Liver (tissue), 9 donors: ENCODE results near the gene RPL7A. TPM values are rescaled to one million over a fixed set of nuclear protein-coding genes. Genes with fewer than 3 reads are reported as not detected.
A peak's percentile ranks its signal among the peaks of the same experiment; 100 is the strongest.

Source experiments
- DNase-seq: peaks from one replicate; pipeline ENCODE4 v3.0.0-alpha.2; 2017; ENCODE audit warnings: low spot score
- H3K27ac ChIP-seq, 2 donors: one replicate each; pipeline ENCODE4 v1.7.0; 2013; ENCODE audit warnings: inconsistent platforms in 2 of 2, low read length in 2 of 2, control low read depth in 1 of 2, low read depth in 1 of 2, mild to moderate bottlenecking in 1 of 2
- H3K27me3 ChIP-seq, 4 donors: one replicate each; pipeline versions ENCODE4 v1.6.1 to v1.7.0; 2013; ENCODE audit warnings: low read length in 3 of 4, inconsistent platforms in 1 of 4, mild to moderate bottlenecking in 1 of 4, moderate library complexity in 1 of 4; ENCODE audit not compliant: control insufficient read depth in 4 of 4, insufficient read depth in 4 of 4
- H3K36me3 ChIP-seq, 4 donors: one replicate each; pipeline versions ENCODE4 v1.6.1 to v1.7.0; 2013; ENCODE audit warnings: low read length in 3 of 4, mild to moderate bottlenecking in 3 of 4, low read depth in 1 of 4, moderate library complexity in 1 of 4; ENCODE audit not compliant: control insufficient read depth in 4 of 4, insufficient read depth in 3 of 4
- H3K4me1 ChIP-seq, 4 donors: one replicate each; pipeline versions ENCODE4 v1.6.1 to v1.7.0; 2013; ENCODE audit warnings: low read length in 3 of 4, mild to moderate bottlenecking in 3 of 4, moderate library complexity in 1 of 4; ENCODE audit not compliant: control insufficient read depth in 4 of 4, insufficient read depth in 4 of 4
- H3K4me3 ChIP-seq, 3 donors: one replicate each; pipeline versions ENCODE4 v1.6.1 to v1.7.0; 2013; ENCODE audit warnings: low read length in 3 of 3, control low read depth in 1 of 3, low read depth in 1 of 3, mild to moderate bottlenecking in 1 of 3
- H3K9ac ChIP-seq, 2 donors: one replicate each; pipeline ENCODE4 v1.7.0; 2013; ENCODE audit warnings: low read length in 2 of 2, mild to moderate bottlenecking in 2 of 2, moderate library complexity in 2 of 2, control low read depth in 1 of 2, low read depth in 1 of 2
- H3K9me3 ChIP-seq, 4 donors: one replicate each; pipeline versions ENCODE4 v1.6.1 to v1.7.0; 2013; ENCODE audit warnings: low read length in 3 of 4; ENCODE audit not compliant: control insufficient read depth in 4 of 4
- EGR1 ChIP-seq, 2 donors: IDR thresholded peaks; 2 replicates each; pipeline ENCODE4 v1.6.1; 2016 to 2018; ENCODE audit warnings: antibody characterized with exemption in 2 of 2, low read depth in 2 of 2
- FOXA1 ChIP-seq: IDR thresholded peaks from 2 replicates; pipeline ENCODE4 v1.6.1; 2016; ENCODE audit warnings: antibody characterized with exemption
- FOXA2 ChIP-seq: IDR thresholded peaks from 2 replicates; pipeline ENCODE4 v1.6.1; 2016; ENCODE audit warnings: antibody characterized with exemption
- GABPA ChIP-seq, 2 donors: IDR thresholded peaks in 1 of 2; conservative IDR thresholded peaks in 1 of 2; 2 replicates each; pipeline ENCODE4 v1.6.1; 2016; ENCODE audit warnings: antibody characterized with exemption in 2 of 2, mild to moderate bottlenecking in 1 of 2, moderate library complexity in 1 of 2
- HNF4A ChIP-seq, 2 donors: conservative IDR thresholded peaks; 2 replicates each; pipeline ENCODE4 v1.6.1; 2016; ENCODE audit warnings: antibody characterized with exemption in 2 of 2, mild to moderate bottlenecking in 2 of 2
- HNF4G ChIP-seq: IDR thresholded peaks from 2 replicates; pipeline ENCODE4 v1.6.1; 2016; ENCODE audit warnings: antibody characterized with exemption
- JUND ChIP-seq, 2 donors: IDR thresholded peaks; 2 replicates each; pipeline ENCODE4 v1.6.1; 2016; ENCODE audit warnings: antibody characterized with exemption in 2 of 2
- MAX ChIP-seq: IDR thresholded peaks from 2 replicates; pipeline ENCODE4 v1.6.1; 2016; ENCODE audit warnings: antibody characterized with exemption
- NR2F2 ChIP-seq: IDR thresholded peaks from 2 replicates; pipeline ENCODE4 v1.6.1; 2016; ENCODE audit warnings: antibody characterized with exemption
- RAD21 ChIP-seq, 2 donors: IDR thresholded peaks; 2 replicates each; pipeline ENCODE4 v1.6.1; 2016; ENCODE audit warnings: antibody characterized with exemption in 2 of 2, mild to moderate bottlenecking in 2 of 2
- REST ChIP-seq: IDR thresholded peaks from 2 replicates; pipeline ENCODE4 v1.6.1; 2016; ENCODE audit warnings: antibody characterized with exemption, mild to moderate bottlenecking
- RXRA ChIP-seq, 2 donors: IDR thresholded peaks; 2 replicates each; pipeline ENCODE4 v1.6.1; 2017 to 2018; ENCODE audit warnings: antibody characterized with exemption in 2 of 2, mild to moderate bottlenecking in 1 of 2
- SP1 ChIP-seq: IDR thresholded peaks from 2 replicates; pipeline ENCODE4 v1.6.1; 2018; ENCODE audit warnings: antibody characterized with exemption, mild to moderate bottlenecking
- TAF1 ChIP-seq: conservative IDR thresholded peaks from 2 replicates; pipeline ENCODE4 v1.6.1; 2016; ENCODE audit warnings: antibody characterized with exemption, mild to moderate bottlenecking
- YY1 ChIP-seq: IDR thresholded peaks from 2 replicates; pipeline ENCODE4 v1.6.1; 2016; ENCODE audit warnings: antibody characterized with exemption, mild to moderate bottlenecking
- ZBTB33 ChIP-seq: IDR thresholded peaks from 2 replicates; pipeline ENCODE4 v1.6.1; 2016; ENCODE audit warnings: antibody characterized with exemption
- WGBS: extraction: QIAGEN DNeasy Blood & Tissue Kit; methylation state at CpG from one replicate; pipeline ENCODE4 v1.1.7; 2013; 5-methylcytosine and 5-hydroxymethylcytosine counted together
- polyA plus RNA-seq, 2 donors: library from polyadenylated mRNA; stranded (reverse) in 1 of 2; unstranded in 1 of 2; fragments of 200-250 nt in 1 of 2; fragments of >200 nt in 1 of 2; fragmentation: Nextera tagmentation in 1 of 2; extraction: Ambion mirVana in 1 of 2; gene quantifications; one replicate each; pipeline versions ENCODE4 v1.2.1 to v1.2.3, GENCODE V29; 2013 to 2015
- total RNA-seq, 2 donors: library from RNA; depleted of rRNA; stranded (reverse); fragments of >200 nt; gene quantifications; one replicate each; pipeline ENCODE4 v1.2.3, GENCODE V29; 2014
- TF ChIP-seq, protein P1 (sequence below): fragments of 150-350 bp; IDR thresholded peaks from 2 replicates; pipeline ENCODE4 v1.5.1; 2017; ENCODE audit warnings: improper control_type of control experiment, low read depth, low read length; ENCODE audit not compliant: missing input control
- TF ChIP-seq, protein P2 (sequence below): IDR thresholded peaks from 2 replicates; pipeline ENCODE4 v1.6.1; 2016; ENCODE audit warnings: antibody characterized with exemption
- donor health status: healthy.
- donor health status: healthy.
- donor health status: healthy.
- donor health status: healthy.
- donor health status: healthy.

Gene RPL7A
- total and polyA plus RNA-seq, 4 donors, result 215 to 930 (median 704) TPM

GRCh38 chr9:133351526-133351907 lies 3.5 kb downstream of the RPL7A start:
- WGBS, result 98% methylated on average over 3 of the region's 3 CpGs
- peaks cover 10 to 38% (median 26%) of the 10 kb centered on the region in 4 donors for H3K4me1 ChIP-seq
- TF ChIP-seq FOXA1 (no peak), MAX (no peak), RAD21 (IDR thresholded peaks at IDR 0.05) (no peak), GABPA (IDR thresholded peaks at IDR 0.05 in 1 of 2, conservative IDR thresholded peaks at IDR 0.05 in 1 of 2) (no peak), NR2F2 (no peak), YY1 (no peak), FOXA2 (no peak), REST (no peak), HNF4A (conservative IDR thresholded peaks at IDR 0.05) (no peak), SP1 (no peak), HNF4G (no peak), RXRA (IDR thresholded peaks at IDR 0.05) (no peak), ZBTB33 (no peak), EGR1 (IDR thresholded peaks at IDR 0.05; ENCODE audit: low read depth in 2 of 2) (no peak), TAF1 (no peak), JUND (IDR thresholded peaks at IDR 0.05) (no peak)
- no peaks in the 10 kb centered on the region for H3K27me3 ChIP-seq
- H3K36me3 ChIP-seq, result peaks cover 6 to 41% (median 24%) of the 10 kb centered on the region in 4 donors
- no peak overlapping the region for H3K9ac ChIP-seq
- H3K27ac ChIP-seq, result no peak overlapping the region
- DNase-seq, result no peak
- H3K4me3 ChIP-seq, result no peak overlapping the region
- H3K9me3 ChIP-seq, result no peaks in the 10 kb centered on the region

DNA sequence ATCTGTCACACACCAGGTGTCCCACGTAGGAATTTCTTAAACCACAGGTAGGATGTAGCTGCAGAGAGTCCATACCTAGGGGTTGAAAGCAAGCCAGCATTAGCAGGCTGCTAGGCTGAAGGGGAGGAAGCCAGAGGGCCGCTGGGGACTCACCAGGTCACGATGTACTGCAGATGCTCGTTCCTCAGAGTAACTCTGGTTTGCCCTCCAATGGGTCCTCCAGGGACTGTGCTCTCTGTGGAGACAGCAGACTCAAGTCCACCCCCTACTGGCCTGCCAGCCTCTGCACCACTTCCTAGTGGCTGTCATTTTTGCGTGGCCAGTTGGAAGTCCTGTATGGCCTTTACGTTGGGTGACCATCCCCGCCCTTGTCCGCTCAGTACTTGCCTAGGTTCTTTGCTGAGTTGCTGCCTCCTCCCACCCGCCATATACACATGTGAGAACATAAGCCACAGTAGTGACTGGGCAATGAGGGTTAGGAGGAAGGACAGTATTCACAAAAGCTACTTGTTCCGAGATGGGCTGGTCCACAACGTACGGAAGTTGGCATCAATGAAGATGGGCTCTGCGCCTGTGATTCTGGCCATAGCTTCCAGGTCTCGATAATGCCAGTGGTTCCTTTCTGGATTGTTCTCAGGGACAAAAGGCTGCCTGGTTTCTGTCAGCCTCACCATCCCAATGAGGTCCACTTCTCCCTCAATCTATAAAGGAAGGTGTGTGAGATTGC lies 4.1 kb downstream of the RPL7A start:
- no peak for DNase-seq
- 84% methylated on average over 14 of the region's 14 CpGs for WGBS
- peaks cover 6 to 41% (median 24%) of the 10 kb centered on the region in 4 donors for H3K36me3 ChIP-seq
- no peak overlapping the region for H3K27ac ChIP-seq
- TF ChIP-seq GABPA (IDR thresholded peaks at IDR 0.05 in 1 of 2, conservative IDR thresholded peaks at IDR 0.05 in 1 of 2), result no peak
- TF ChIP-seq RAD21 (IDR thresholded peaks at IDR 0.05), result peak in 1 of 2 donors; percentile 37
- TF ChIP-seq ZBTB33, result no peak
- no peak for TF ChIP-seq FOXA2
- no peak for TF ChIP-seq HNF4A (conservative IDR thresholded peaks at IDR 0.05)
- no peak for TF ChIP-seq FOXA1
- TF ChIP-seq, protein P1, sequence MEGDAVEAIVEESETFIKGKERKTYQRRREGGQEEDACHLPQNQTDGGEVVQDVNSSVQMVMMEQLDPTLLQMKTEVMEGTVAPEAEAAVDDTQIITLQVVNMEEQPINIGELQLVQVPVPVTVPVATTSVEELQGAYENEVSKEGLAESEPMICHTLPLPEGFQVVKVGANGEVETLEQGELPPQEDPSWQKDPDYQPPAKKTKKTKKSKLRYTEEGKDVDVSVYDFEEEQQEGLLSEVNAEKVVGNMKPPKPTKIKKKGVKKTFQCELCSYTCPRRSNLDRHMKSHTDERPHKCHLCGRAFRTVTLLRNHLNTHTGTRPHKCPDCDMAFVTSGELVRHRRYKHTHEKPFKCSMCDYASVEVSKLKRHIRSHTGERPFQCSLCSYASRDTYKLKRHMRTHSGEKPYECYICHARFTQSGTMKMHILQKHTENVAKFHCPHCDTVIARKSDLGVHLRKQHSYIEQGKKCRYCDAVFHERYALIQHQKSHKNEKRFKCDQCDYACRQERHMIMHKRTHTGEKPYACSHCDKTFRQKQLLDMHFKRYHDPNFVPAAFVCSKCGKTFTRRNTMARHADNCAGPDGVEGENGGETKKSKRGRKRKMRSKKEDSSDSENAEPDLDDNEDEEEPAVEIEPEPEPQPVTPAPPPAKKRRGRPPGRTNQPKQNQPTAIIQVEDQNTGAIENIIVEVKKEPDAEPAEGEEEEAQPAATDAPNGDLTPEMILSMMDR, result peak; percentile 38
- TF ChIP-seq YY1, result no peak
- no peak for TF ChIP-seq MAX
- no peak for TF ChIP-seq JUND (IDR thresholded peaks at IDR 0.05)
- TF ChIP-seq, protein P2, sequence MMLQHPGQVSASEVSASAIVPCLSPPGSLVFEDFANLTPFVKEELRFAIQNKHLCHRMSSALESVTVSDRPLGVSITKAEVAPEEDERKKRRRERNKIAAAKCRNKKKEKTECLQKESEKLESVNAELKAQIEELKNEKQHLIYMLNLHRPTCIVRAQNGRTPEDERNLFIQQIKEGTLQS, result no peak
- no peak overlapping the region for H3K9ac ChIP-seq
- H3K4me1 ChIP-seq, result peaks cover 8 to 36% (median 26%) of the 10 kb centered on the region in 4 donors
- no peaks in the 10 kb centered on the region for H3K27me3 ChIP-seq
- H3K9me3 ChIP-seq, result no peaks in the 10 kb centered on the region
- H3K4me3 ChIP-seq, result no peak overlapping the region
